ENCODE measurements around the gene GAST.
A peak's percentile ranks its signal among the peaks of the same experiment; 100 is the strongest.
"Not testable (repeated sequence)": the region's sequence is repeated elsewhere in the genome, so short reads cannot be mapped to it uniquely, and the experiment has no call there.

The GAST gene

DNA sequence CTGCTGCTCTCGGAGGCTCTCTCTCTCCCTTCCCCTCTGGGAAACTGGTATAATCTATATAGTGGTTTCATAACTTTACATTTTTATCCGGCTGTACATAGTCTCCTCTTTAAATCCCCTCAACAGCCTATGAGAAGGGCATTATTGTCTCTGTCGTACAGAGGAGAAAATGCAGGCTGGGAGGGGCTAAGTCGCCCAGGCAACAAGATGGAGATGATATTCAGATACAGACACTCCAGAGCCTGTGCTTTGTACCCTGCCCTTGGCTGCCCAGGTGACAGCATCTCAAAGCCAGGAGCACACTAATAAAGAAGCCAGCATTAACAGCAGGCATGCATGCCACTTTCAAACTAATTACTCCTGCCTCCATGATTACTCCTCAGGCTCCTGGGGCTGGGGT lies 28.1 kb upstream of the GAST start:
- no peak for DNase-seq

DNA sequence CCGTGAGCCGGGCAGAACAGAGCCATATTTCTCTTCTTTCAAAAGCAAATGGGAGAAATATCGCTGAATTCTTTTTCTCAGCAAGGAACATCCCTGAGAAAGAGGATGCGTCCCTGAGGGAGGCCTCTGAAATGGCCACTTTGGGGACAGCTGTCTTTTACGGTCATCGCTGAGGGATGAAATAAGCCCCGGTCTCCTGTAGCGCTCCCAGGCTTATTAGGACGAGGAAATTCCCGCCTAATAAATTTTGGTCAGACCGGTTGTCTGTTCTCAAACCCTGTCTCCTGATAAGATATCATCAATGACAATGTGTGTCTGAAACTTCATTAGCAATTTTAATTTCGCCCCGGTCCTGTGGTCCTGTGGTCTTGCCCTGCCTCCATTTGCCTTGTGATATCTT lies 26.4 kb upstream of the GAST start:
- not testable (repeated sequence) for DNase-seq

DNA sequence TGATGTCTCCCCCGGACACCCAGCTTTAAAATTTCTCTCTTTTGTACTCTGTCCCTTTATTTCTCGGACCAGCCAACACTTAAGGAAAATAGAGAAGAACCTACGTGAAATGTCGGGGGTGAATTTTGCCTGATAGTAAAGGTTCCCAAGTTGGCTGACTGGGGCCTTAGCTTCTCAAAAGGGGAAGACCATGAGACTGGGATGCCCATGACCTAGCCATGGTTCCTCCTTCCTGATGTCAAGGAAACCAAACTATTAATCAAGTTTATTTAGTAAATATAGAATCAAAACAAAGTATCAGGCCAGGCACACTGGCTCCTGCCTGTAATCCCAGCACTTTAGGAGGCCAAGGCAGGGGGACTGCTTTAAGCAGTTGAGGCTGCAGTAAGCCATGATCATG lies 25.9 kb upstream of the GAST start:
- DNase-seq, result no peak

DNA sequence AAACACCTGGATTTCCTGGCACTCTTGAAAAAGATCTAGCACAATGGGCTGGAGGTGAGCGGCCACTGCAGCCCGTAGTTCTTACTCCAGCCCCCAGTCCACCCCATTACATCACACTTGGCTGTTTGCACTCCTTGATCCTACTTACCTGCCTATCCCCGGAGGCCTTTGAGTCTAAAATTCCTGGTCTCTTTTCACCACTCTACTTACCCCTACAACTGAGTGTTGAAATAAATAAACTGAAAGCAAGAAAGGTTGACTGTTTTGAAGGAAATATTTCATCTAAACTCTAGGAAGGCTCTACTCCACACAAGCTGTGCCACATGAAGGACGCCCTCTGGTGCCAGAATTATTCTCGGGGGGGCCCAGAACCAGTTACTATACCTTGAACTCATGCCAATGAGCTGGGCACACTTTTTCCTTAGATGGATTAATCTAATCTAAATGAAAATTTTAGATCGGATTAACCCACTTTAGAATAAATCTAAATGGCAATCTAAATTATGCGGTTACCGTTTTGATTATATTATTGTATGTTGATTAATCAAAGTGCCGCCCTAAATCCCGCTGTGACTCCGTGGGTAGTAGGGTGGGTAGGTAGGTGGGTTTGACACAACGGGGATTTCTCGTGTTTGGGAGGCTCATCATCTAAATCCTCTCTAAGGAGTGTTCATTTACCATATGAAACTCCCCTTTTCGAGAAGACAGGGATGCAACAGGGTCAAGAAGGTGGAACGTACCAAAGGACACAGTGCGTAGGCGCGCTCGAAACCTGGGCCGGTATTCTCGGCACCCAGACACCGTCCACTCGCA lies 24.1 kb upstream of the GAST start:
- peak; percentile 16 for DNase-seq

DNA sequence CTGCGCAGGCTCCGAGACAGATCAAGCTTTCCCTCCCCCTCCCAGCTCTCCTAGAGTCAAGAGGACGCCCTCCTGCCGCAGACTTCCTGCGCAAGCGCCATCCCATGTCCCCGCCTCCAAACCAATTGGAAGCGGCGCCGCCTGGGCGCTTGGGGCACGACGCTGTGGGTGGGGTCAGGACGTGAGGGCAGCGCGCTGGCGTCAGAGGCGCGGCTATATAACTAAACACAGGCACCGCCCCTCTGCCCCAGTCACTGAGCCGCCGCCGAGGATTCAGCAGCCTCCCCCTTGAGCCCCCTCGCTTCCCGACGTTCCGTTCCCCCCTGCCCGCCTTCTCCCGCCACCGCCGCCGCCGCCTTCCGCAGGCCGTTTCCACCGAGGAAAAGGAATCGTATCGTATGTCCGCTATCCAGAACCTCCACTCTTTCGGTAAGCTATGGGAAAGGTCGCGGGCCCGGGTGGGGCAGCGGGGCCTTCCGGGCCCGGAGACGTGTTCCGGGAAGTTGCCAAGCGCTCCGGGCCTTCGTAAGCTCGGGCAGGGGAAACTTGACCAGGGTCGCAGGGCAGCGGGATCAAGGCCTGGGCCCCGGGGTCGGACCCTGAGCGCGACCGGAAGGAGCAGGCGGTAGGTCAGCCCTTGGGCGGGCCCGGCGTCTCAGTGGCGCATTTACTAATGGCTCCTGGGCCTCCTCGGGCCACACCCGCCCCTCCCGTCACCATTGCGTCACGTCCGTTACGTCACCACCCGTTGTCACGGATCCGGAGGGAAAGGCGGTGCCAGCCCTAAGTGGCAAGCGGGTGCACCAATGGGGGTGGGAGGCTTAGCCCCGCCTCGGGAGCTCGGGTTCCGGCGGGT lies 23.3 kb upstream of the GAST start, which contains the start of gene EIF1:
TSS of gene EIF1 (plus strand) at position 245 of the 856 bp plus-strand sequence. CDS start at position 399, 154 bp downstream.
- peak; percentile 99 for DNase-seq

DNA sequence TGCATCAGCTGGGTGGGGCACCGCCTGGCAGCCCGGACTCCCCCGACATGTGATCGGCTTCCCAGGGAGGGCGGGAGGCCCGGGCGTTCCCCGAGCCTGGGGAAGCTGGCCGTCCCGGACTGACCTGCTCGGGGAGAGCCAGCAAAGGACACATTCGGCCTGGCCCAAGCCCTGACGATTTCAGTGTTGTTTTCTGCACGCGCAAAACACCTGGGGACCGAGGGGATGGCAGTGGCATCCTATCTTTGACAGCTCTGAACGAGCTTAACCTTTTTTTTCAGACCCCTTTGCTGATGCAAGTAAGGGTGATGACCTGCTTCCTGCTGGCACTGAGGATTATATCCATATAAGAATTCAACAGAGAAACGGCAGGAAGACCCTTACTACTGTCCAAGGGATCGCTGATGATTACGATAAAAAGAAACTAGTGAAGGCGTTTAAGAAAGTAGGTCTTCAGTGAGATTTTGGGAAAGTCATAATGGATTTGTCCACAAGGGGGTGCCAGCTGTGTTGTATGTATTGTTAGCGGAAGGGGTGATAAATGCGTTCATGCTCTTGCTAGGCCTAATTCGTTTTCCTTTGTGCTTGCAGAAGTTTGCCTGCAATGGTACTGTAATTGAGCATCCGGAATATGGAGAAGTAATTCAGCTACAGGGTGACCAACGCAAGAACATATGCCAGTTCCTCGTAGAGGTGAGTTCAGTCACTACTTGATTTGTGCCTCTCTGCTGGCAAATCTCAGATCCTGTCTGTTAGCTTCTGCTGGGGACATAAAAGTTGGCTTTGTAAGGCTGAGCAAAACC lies 22.4 kb upstream of the GAST start:
- DNase-seq, result no peak

DNA sequence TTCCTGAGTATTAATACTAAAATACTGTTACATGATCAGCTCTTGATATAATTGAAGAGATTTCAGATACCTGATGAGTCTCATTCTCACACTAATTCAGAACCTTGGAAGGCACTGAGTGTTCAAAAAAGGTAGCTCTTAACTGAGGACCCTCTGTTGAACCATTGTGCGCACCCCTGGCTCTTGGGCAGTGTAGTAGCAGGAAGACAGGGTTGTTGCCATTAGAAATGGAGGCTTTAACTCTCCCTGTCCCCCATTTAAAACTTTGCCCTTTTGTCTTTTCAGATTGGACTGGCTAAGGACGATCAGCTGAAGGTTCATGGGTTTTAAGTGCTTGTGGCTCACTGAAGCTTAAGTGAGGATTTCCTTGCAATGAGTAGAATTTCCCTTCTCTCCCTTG lies 21.6 kb upstream of the GAST start:
- DNase-seq, result no peak

DNA sequence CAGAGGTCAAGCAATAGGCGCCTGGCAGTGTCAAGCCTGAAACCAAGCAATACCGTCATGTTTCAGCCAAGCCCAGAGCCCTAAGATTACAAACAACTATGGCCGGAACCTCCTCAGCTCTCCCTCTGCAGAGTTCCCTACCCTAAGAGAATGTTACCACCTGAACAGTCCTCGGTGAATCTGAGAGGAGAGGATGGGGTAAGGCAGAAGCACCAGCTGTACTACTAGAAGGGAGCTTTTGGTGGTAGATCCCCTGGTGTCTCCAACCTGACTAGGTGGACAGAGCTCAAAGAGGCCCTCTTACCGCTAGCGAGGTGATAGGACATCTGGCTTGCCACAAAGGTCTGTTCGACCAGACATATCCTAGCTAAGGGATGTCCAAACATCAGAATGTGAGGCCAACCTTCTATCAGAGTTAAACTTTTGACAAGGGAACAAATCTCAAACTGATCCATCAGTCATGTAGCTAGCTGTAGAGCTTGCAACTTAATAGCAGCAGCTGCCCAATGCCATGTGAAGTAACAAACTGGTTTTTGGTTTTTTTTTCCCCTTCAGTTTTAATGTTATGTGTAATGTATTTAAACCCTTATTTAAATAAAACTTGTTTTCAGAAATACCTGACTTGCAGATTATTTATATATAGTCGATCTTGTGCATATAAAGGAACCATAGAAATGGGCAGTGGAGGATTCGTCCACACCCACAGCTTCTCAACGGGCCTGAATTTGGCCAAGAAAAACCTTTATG lies 20.9 kb upstream of the GAST start:
- DNase-seq, result no peak

DNA sequence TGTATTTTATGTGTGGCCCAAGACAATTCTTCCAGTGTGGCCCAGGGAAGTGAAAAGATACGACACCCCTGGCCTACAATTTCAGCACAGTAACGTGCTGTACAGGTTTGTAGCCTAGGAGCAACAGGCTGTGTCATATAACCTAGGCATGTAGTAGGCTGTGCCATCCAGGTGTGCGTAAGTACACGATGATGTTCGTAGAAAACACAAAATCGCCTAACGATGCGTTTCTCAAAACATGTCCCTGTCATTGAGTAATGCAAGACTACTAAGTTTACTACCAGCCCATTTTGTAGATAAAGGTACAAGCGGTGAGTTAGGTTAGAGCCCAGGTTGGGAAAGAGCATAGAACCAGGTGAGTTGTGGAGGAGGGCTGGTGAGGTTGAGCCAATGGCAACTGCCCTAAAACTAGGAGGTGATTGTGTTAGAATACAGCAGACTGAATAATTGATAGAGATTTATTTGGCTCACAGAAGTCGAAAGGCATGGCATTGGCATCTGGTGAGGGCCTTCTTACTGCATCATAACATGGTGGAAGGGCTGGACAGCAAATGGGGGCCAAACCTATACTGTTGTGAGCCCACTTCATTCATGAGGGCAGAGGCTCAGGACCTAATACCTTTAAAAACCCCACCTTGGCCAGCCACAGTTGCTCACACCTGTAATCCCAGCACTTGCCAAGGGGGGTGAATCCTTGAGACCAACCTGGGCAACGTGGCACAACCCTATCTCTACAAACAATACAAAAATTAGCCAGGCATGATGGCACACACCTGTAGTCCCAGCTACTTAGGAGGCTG lies 19.2 kb upstream of the GAST start:
- DNase-seq, result no peak

DNA sequence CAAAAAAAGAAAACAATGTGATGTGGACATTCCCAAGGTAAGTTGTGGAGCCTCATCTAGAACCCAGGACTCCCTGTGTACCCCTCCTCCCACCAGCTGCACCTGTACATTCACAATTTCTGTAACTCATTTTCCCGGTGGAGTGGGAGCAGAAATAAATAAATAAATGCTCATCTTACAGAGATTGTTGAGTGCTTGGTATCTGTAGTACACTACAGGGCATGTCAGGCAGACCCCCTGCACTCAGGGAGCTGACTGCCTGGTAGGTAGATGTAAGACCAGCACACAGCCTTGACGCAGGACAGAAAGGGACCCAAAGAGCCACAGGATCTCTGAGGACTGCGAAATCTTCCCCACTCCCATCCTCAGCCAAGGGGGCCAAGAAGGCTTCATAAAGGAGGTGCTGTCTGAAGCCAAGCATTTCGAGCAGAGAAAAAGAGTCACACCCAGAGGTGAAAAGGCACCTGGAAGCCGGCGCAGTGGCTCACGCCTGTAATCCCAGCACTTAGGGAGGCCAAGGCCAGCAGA lies 16.9 kb upstream of the GAST start:
- no peak for DNase-seq

DNA sequence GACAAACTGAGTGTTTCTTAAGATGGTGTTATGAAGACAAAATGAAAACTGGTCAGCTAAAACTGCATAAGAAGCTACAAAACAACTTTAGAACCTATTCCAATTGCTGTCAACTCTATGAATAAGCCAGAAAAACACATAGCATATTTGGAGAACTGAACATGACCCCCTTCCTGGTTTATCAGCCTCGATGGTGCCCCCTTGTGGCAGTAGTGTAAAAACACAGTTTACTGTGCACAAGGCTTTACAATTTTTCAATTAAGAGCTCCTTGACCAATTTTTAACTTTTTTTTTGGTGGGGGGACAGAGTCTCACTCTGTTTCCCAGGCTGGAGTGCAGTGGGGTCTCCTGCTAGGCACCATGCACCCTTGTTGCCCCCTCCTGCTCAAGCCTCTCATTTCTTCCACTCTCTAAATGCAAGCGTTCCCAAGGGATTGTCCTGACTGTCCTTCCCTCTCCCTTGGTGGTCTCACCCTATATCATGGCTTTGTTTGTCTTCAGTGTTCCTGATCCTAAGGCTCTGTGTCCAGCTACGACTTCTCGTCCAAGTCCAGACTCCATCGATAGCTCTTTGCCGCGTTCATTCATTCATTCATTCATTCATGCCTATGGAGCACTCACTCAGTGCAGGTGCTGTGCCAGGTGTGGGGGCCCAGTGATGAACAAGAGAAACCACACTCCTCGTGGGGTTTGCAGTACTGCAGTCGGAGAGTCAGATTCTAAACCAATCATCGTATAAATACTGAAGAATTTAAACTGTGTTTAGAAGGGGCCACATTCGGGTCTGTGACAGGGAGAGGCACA lies 16.0 kb upstream of the GAST start:
- DNase-seq, result peak; percentile 20

DNA sequence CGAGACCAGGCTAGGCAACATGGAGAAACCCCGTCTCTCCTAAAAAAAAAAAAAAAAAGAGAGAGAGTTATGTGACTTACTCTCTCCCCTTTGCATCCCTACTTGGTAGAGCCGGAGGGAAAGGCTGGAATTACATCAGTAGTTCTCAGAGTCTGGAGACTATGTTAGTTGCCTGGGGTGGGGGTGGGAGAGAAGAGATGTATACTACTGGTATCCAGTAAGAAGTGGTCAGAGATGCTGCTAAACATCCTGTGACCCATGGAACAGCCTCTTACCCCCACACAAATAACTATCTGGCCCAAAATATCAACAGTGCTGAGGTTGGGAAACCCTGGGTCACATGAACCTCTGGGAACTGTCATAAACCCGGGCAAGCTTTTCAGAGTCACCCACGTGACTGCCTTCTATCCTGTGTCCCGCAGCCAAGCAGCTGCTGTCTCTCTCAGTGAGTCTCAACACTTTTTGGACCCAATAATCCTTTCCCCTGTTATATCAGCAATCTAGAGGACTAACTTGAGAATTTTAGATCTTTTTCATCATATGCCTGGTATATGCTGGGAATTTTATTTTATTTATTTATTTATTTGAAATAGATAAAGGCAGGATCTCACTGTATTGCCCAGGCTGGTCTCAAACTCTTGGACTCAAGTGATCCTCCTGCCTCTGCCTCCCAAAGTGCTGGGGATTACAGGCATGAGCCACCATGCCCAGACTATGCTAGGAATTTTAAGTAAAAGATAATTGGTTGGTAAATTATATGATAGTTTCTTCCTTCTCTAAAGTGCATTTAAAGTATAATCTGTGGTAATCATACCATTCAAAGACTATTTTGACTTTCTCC lies 14.8 kb upstream of the GAST start:
- DNase-seq, result no peak

DNA sequence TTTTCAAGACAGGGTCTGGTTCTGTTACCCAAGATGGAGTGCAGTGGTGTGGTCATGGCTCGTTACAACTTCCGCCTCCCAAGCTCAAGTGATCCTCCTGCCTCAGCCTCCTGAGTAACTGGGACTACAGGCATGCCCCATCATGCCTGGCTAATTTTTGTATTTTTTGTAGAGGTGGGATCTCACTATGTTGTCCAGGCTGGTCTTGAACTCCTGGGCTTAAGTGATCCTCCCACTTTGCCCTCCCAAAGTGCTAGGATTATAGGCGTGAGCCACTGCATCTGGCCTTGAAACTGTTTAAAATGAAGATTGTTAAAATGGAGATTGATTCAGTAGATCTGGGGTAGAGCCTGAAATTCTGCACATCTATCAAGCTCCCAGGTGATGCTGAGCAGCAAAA lies 11.3 kb upstream of the GAST start:
- not testable (repeated sequence) for DNase-seq

DNA sequence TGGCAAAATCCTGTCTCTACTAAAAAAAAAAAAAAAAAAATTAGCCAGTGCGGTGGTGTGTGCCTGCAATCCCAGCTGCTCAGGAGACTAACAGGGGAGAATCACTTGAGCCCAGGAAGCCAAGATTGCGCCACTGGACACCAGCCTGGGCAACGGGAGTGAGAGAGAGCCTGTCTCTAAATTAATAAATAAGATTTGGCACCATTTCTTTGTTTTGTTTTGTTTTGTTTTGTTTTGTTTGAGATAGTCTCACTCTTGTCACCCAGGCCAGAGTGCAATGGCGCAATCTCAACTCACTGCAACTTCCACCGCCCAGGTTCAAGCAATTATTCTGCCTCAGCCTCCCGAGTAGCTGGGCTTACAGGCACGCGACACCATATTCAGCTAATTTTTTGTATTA lies 9.4 kb upstream of the GAST start:
- DNase-seq, result no peak

DNA sequence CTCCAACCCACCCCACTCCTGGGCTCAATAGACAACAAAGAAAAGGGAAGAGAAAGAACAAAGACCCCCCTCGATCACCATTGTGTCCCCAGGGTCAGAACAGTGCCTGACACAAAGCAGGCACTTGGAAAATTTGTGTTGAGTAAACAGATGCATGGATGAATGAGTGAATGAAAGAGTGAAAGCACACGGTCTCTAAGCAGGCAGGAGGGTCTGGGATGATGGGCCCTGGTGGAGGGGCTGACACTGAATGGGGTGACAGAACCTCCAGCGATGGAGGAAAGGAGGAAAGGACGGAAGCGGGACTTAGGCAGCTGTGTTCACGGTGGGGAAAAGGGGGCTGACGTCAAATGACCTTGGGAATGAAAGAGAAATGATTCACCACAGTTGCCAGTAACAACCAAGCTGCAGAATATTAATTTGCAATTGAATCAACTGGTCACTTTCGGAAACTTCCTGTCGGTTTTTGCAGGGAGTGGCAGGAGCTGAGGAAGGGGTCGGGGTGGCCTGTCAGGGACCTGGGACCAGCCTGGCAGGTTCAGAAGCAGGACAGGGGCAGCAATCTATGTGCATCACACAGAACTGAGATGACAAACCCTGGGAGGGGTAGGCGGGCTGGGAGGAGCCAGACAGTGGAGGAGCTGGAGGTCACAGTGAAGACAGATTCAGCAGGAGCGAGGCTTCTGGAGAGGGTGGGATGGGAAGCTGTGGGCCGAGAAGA lies 6.7 kb upstream of the GAST start:
- no peak for DNase-seq

DNA sequence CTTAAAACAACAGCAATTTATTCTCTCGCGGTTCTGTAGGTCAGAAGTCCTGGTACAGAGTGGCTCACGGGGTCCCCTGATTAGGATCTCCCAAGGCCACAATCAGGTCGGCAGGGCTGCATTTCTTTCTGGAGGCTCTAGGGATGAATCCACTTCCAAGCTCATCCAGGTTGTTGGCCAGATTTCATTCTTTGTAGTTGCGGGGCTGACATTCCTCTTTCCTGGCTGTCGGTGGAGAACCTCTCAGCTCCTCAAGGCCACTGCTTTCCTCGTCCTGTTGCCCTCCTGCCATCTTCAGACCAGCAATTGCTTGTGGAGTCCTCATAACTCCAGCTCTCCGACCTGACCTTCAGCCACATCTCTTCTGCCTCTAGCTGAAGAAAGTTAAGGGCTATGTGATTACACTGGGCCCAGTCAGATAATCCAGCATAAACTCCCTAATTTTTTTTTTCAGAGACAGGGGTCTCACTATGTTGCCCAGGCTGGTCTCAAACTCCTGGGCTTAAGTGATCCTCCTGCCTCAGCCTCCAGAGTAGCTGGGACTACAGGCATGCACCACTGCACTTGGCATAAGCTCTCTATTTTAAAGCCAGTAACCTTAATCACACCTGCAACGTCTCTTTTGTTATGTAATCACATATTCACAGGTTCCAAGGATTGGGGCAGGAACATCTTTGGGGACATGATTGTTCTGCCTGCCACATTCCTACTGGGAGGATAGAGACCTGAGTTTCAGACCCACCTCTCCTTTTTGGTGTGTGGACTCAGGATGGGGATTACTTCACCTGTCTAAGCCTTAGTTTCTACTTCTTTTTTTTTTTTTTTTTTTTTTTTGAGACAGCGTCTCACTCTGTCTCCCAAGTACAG lies 4.1 kb upstream of the GAST start:
- no peak for DNase-seq

DNA sequence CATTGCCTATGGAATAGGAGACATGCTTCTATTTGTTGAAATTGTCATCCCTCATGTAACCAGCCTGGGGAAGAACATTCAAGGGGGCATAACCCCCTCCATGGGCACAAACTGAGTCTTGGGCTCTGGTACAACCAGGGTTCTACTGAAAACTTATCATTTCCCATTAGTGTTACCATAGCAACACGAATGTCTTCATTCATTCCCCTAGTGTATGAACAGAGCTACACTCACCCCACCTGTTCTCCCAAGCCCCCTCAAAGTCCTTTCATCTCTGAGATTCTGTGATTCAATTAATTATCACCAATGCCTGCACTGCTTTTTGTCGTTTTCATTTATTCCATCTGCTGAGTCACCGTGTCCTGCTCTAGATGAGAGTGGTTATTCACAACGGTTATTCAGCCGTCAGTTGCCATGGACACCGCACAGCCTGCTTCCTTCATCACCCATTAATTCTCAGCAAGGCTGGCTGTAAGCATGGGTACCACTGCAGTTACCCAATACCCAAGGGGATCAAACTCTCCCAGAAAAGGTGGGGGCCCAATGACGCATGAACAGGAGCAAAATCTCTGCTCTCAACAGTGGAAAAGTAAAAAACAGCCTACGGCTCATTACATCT lies 1.6 kb upstream of the GAST start:
- DNase-seq, result peak; percentile 57
